ENCODE data around the gene MRPL21. TPM values are rescaled to one million over a fixed set of nuclear protein-coding genes. Genes with fewer than 3 reads are reported as not detected.
A peak's percentile ranks its signal among the peaks of the same experiment; 100 is the strongest.

Gene MRPL21
- total RNA-seq, 1 experiment from 2014 or later, result 179 TPM

GRCh38 chr11:68868221-68868835, 35.3 kb downstream of the MRPL21 start:
- POLR2A ChIA-PET, result no interaction called here
- no TSS peak for BruUV-seq (replicated peaks)
- H3K9me3 ChIP-seq, result peaks cover 13% of the 10 kb centered on the region

GRCh38 chr11:68867066-68867465, 36.6 kb downstream of the MRPL21 start:
- POLR2A ChIA-PET, result no interaction called here
- H3K4me3 ChIP-seq (ENCODE audit: low read depth, low read length), result no peak overlapping the region
- no peak for TF ChIP-seq CTCF (IDR thresholded peaks at IDR 0.05; ENCODE audit: insufficient read depth in 1 of 2, low read depth in 1 of 2, low read length in 1 of 2, severe bottlenecking in 1 of 2, unreplicated experiment in 1 of 2)
- Mint-ChIP-seq H3K4me3 (ENCODE audit: unreplicated experiment) (no peak overlapping the region), H3K27me3 (ENCODE audit: insufficient read depth, unreplicated experiment) (no peaks in the 10 kb centered on the region), H3K27ac (ENCODE audit: unreplicated experiment) (no peak overlapping the region), H3K4me1 (ENCODE audit: low read depth, unreplicated experiment) (peaks cover 8% of the 10 kb centered on the region), H3K36me3 (ENCODE audit: insufficient read depth, unreplicated experiment) (peaks cover 6% of the 10 kb centered on the region), H3K9me3 (ENCODE audit: unreplicated experiment) (no peaks in the 10 kb centered on the region)
- intact Hi-C loops (cut with micrococcal nuclease; ENCODE audit: unreplicated experiment), result no loop called here
- H3K36me3 ChIP-seq (ENCODE audit: control insufficient read depth, insufficient read depth, low read length), result no peaks in the 10 kb centered on the region
- peaks cover 10% of the 10 kb centered on the region; the same call in 1 of the 2 replicates for H3K4me1 ChIP-seq
- BruUV-seq (replicated peaks), result no TSS peak
- CTCF ChIA-PET, result no interaction called here
- no peak for DNase-seq
- no peaks in the 10 kb centered on the region for H3K27me3 ChIP-seq (replicated peaks; ENCODE audit: control insufficient read depth, insufficient read depth, low read length)
- peaks cover 17% of the 10 kb centered on the region for H3K9me3 ChIP-seq

More at GRCh38 chr11:68868221-68868835, 35.3 kb downstream of the MRPL21 start:
- H3K4me1 Mint-ChIP-seq (ENCODE audit: low read depth, unreplicated experiment), result peaks cover 17% of the 10 kb centered on the region
- CTCF ChIA-PET, result no interaction called here
- no peaks in the 10 kb centered on the region for H3K36me3 ChIP-seq (ENCODE audit: control insufficient read depth, insufficient read depth, low read length)
- DNase-seq, result no peak
- no peak overlapping the region for H3K27ac Mint-ChIP-seq (ENCODE audit: unreplicated experiment)
- intact Hi-C loops (cut with micrococcal nuclease; ENCODE audit: unreplicated experiment), result loop anchor here (2.0 kb wide), 1 partner anchor 24 kb away; no protein-coding TSS in a partner anchor
- H3K36me3 Mint-ChIP-seq (ENCODE audit: insufficient read depth, unreplicated experiment), result peaks cover 3% of the 10 kb centered on the region
- H3K4me3 Mint-ChIP-seq (ENCODE audit: unreplicated experiment), result peak overlapping the region; percentile 2
- H3K4me1 ChIP-seq, result peaks cover 7% of the 10 kb centered on the region; the same call in 1 of the 2 replicates
- no peaks in the 10 kb centered on the region for H3K27me3 Mint-ChIP-seq (ENCODE audit: insufficient read depth, unreplicated experiment)
- H3K27me3 ChIP-seq (replicated peaks; ENCODE audit: control insufficient read depth, insufficient read depth, low read length), result no peaks in the 10 kb centered on the region
- H3K4me3 ChIP-seq (ENCODE audit: low read depth, low read length), result no peak overlapping the region
- no peaks in the 10 kb centered on the region for H3K9me3 Mint-ChIP-seq (ENCODE audit: unreplicated experiment)
- no peak for TF ChIP-seq CTCF (IDR thresholded peaks at IDR 0.05; ENCODE audit: insufficient read depth in 1 of 2, low read depth in 1 of 2, low read length in 1 of 2, severe bottlenecking in 1 of 2, unreplicated experiment in 1 of 2)

DNA sequence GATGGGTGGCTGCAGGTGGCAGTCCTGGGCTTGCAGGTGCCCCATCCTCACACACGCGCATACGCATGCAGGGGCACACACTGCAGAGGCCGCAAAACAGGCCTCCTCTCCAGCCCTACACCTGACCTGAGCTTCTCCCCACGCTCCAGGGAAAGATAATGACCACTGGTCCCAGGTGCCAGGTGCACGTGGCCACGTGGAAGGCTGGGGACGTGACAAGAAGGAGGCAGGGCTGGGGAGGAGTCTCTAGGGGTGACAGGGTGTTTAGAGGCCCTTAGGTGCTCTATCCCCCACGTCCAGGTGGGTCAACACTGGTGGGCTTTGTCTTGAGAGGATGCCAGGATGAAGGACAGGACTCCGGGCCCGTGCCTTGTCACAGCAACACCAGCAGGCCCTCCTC, 38.4 kb downstream of the MRPL21 start:
- intact Hi-C loops (cut with micrococcal nuclease; ENCODE audit: unreplicated experiment), result no loop called here
- ChIA-PET POLR2A (no interaction called here), CTCF (no interaction called here)
- no peaks in the 10 kb centered on the region for H3K27me3 ChIP-seq (replicated peaks; ENCODE audit: control insufficient read depth, insufficient read depth, low read length)
- H3K4me3 ChIP-seq (ENCODE audit: low read depth, low read length), result no peak overlapping the region
- H3K27me3 Mint-ChIP-seq (ENCODE audit: insufficient read depth, unreplicated experiment), result no peaks in the 10 kb centered on the region
- BruUV-seq (replicated peaks), result no TSS peak
- no peaks in the 10 kb centered on the region for H3K9me3 Mint-ChIP-seq (ENCODE audit: unreplicated experiment)
- peaks cover 17% of the 10 kb centered on the region for H3K9me3 ChIP-seq
- no peak for DNase-seq
- peaks cover 6% of the 10 kb centered on the region for H3K36me3 Mint-ChIP-seq (ENCODE audit: insufficient read depth, unreplicated experiment)
- no peaks in the 10 kb centered on the region for H3K36me3 ChIP-seq (ENCODE audit: control insufficient read depth, insufficient read depth, low read length)
- no peak for TF ChIP-seq CTCF (IDR thresholded peaks at IDR 0.05; ENCODE audit: insufficient read depth in 1 of 2, low read depth in 1 of 2, low read length in 1 of 2, severe bottlenecking in 1 of 2, unreplicated experiment in 1 of 2)
- no peak overlapping the region for H3K4me3 Mint-ChIP-seq (ENCODE audit: unreplicated experiment)
- H3K27ac Mint-ChIP-seq (ENCODE audit: unreplicated experiment), result no peak overlapping the region
- peaks cover 8% of the 10 kb centered on the region for H3K4me1 Mint-ChIP-seq (ENCODE audit: low read depth, unreplicated experiment)
- H3K4me1 ChIP-seq, result peaks cover 10% of the 10 kb centered on the region; the same call in 1 of the 2 replicates
